H9 (cell line): ENCODE results near the gene EPHB2. TPM values are rescaled to one million over a fixed set of nuclear protein-coding genes. Genes with fewer than 3 reads are reported as not detected.

Experiments used
- DNase-seq: peaks from one replicate; pipeline ENCODE4 v3.0.0-alpha.2; 2017
- H2AFZ ChIP-seq: one replicate; pipeline ENCODE4 v1.6.1; 2013; ENCODE audit warnings: mild to moderate bottlenecking, low read length, control low read depth, moderate library complexity
- H2AK5ac ChIP-seq: 2 replicates; pipeline ENCODE4 v1.6.1; 2013; ENCODE audit warnings: low read length, control low read depth, mixed read lengths; ENCODE audit not compliant: insufficient read length
- H2BK120ac ChIP-seq: one replicate; pipeline ENCODE4 v1.6.1; 2013; ENCODE audit warnings: low read depth, mild to moderate bottlenecking, low read length, control low read depth, inconsistent platforms; ENCODE audit not compliant: poor library complexity, severe bottlenecking
- H2BK12ac ChIP-seq: 2 replicates; pipeline ENCODE4 v1.6.1; 2013; ENCODE audit warnings: low read length, control low read depth, mixed read lengths, low read depth; ENCODE audit not compliant: insufficient read length
- H2BK15ac ChIP-seq: 2 replicates; pipeline ENCODE4 v1.6.1; 2013; ENCODE audit warnings: low read depth, low read length, control low read depth
- H2BK20ac ChIP-seq: one replicate; pipeline ENCODE4 v1.6.1; 2013; ENCODE audit warnings: low read depth, mild to moderate bottlenecking, low read length, control low read depth, inconsistent platforms; ENCODE audit not compliant: poor library complexity, severe bottlenecking
- H2BK5ac ChIP-seq: 2 replicates; pipeline ENCODE4 v1.6.1; 2013; ENCODE audit warnings: low read length, control low read depth, mixed read lengths; ENCODE audit not compliant: insufficient read length
- H3K14ac ChIP-seq: 2 replicates; pipeline ENCODE4 v1.6.1; 2013; ENCODE audit warnings: low read length, control low read depth; ENCODE audit not compliant: insufficient read depth
- H3K18ac ChIP-seq: 2 replicates; pipeline ENCODE4 v1.6.1; 2013; ENCODE audit warnings: low read depth, mild to moderate bottlenecking, mixed read lengths, low read length, control low read depth; ENCODE audit not compliant: insufficient read length
- H3K23ac ChIP-seq: 2 replicates; pipeline ENCODE4 v1.6.1; 2013; ENCODE audit warnings: low read length, control low read depth, mixed read lengths, low read depth; ENCODE audit not compliant: insufficient read length
- H3K23me2 ChIP-seq: 2 replicates; pipeline ENCODE4 v1.6.1; 2013; ENCODE audit warnings: low read depth, mild to moderate bottlenecking, mixed read lengths, low read length, control low read depth; ENCODE audit not compliant: insufficient read length, poor library complexity, severe bottlenecking
- H3K27ac ChIP-seq: 2 replicates; pipeline ENCODE4 v1.5.1; 2013; ENCODE audit warnings: low read length, control low read depth, mixed read lengths, low read depth; ENCODE audit not compliant: insufficient read length
- H3K27me3 ChIP-seq: 2 replicates; pipeline ENCODE4 v1.6.1; 2013; ENCODE audit warnings: low read length, control low read depth, inconsistent platforms; ENCODE audit not compliant: insufficient read depth
- H3K4ac ChIP-seq: 2 replicates; pipeline ENCODE4 v1.6.1; 2013; ENCODE audit warnings: low read depth, mild to moderate bottlenecking, control low read depth, inconsistent platforms, low read length, moderate library complexity
- H3K4me1 ChIP-seq: 2 replicates; pipeline ENCODE4 v1.6.1; 2013; ENCODE audit warnings: low read length, control low read depth, inconsistent platforms; ENCODE audit not compliant: insufficient read depth
- H3K4me2 ChIP-seq: 2 replicates; pipeline ENCODE4 v1.6.1; 2013; ENCODE audit warnings: low read length, control low read depth, mixed read lengths; ENCODE audit not compliant: insufficient read length, insufficient read depth
- H3K56ac ChIP-seq: 2 replicates; pipeline ENCODE4 v1.6.1; 2013; ENCODE audit warnings: low read depth, mild to moderate bottlenecking, mixed read lengths, low read length, control low read depth; ENCODE audit not compliant: insufficient read length
- H3K79me1 ChIP-seq: 2 replicates; pipeline ENCODE4 v1.6.1; 2013; ENCODE audit warnings: low read depth, mild to moderate bottlenecking, moderate library complexity, low read length, control low read depth, inconsistent platforms; ENCODE audit not compliant: insufficient read depth, poor library complexity, severe bottlenecking
- H3K79me2 ChIP-seq: 2 replicates; pipeline ENCODE4 v1.6.1; 2013; ENCODE audit warnings: low read length, control low read depth, inconsistent platforms; ENCODE audit not compliant: insufficient read depth
- H3K9ac ChIP-seq: 2 replicates; pipeline ENCODE4 v1.6.1; 2013; ENCODE audit warnings: low read length, control low read depth, mixed read lengths; ENCODE audit not compliant: insufficient read length; ENCODE audit errors: extremely low read depth
- H3K9me3 ChIP-seq: one replicate; pipeline ENCODE4 v1.6.1; 2013; ENCODE audit warnings: low read depth, low read length, inconsistent platforms; ENCODE audit not compliant: control insufficient read depth
- H3T11ph ChIP-seq: one replicate; pipeline ENCODE4 v1.6.1; 2013; ENCODE audit warnings: mild to moderate bottlenecking, low read length, control low read depth, inconsistent platforms
- H4K20me1 ChIP-seq: one replicate; pipeline ENCODE4 v1.6.1; 2013; ENCODE audit not compliant: control insufficient read depth, insufficient read length, insufficient read depth
- H4K5ac ChIP-seq: 2 replicates; pipeline ENCODE4 v1.6.1; 2013; ENCODE audit warnings: low read depth, mild to moderate bottlenecking, mixed read lengths, low read length, control low read depth; ENCODE audit not compliant: insufficient read length
- H4K8ac ChIP-seq: replicated peaks from 2 replicates; pipeline ENCODE4 v1.6.1; 2013; ENCODE audit warnings: low read length, control low read depth, mixed read lengths, low read depth; ENCODE audit not compliant: insufficient read length
- H4K91ac ChIP-seq: 2 replicates; pipeline ENCODE4 v1.6.1; 2013; ENCODE audit warnings: low read depth, mild to moderate bottlenecking, moderate library complexity, mixed read lengths, low read length, control low read depth; ENCODE audit not compliant: insufficient read length
- H3K27ac Mint-ChIP-seq, 3 experiments: 2 replicates in 2 of 3; 3 replicates in 1 of 3; pipeline ENCODE4 v1.8.0; 2020 to 2021; ENCODE audit warnings: mixed read lengths in 3 of 3, mild to moderate bottlenecking in 1 of 3, moderate library complexity in 1 of 3
- H3K27me3 Mint-ChIP-seq: 2 replicates; pipeline ENCODE4 v1.8.0; 2021; ENCODE audit warnings: low read depth, mild to moderate bottlenecking, moderate library complexity, mixed read lengths
- H3K36me3 Mint-ChIP-seq, 3 experiments: 2 replicates in 2 of 3; 3 replicates in 1 of 3; pipeline ENCODE4 v1.8.0; 2020 to 2021; ENCODE audit warnings: low read depth in 3 of 3, mixed read lengths in 3 of 3; ENCODE audit not compliant: insufficient read depth in 1 of 3
- H3K4me1 Mint-ChIP-seq, 2 experiments: 2 replicates each; pipeline ENCODE4 v1.8.0; 2020; ENCODE audit warnings: mixed read lengths in 2 of 2
- H3K4me3 Mint-ChIP-seq, 2 experiments: 2 replicates in 1 of 2; 3 replicates in 1 of 2; pipeline ENCODE4 v1.8.0; 2020 to 2021; ENCODE audit warnings: mild to moderate bottlenecking in 2 of 2, mixed read lengths in 2 of 2, moderate library complexity in 1 of 2
- H3K9me3 Mint-ChIP-seq, 2 experiments: 2 replicates in 1 of 2; 3 replicates in 1 of 2; pipeline ENCODE4 v1.8.0; 2020; ENCODE audit warnings: mild to moderate bottlenecking in 2 of 2, mixed read lengths in 2 of 2, moderate library complexity in 1 of 2
- CTCF ChIP-seq: fragments of 200-600 bp; sonication (generic); conservative IDR thresholded peaks from 3 replicates; pipeline ENCODE4 v1.8.0; 2021; ENCODE audit warnings: antibody characterized with exemption, mild to moderate bottlenecking
- WGBS: extraction: QIAGEN DNeasy Blood & Tissue Kit; methylation state at CpG from one replicate; pipeline ENCODE4 v1.1.7; 2013; ENCODE audit warnings: missing lambda C conversion rate, low lambda C conversion rate, mixed read lengths; ENCODE audit not compliant: insufficient read length; ENCODE audit errors: extremely low coverage; 5-methylcytosine and 5-hydroxymethylcytosine counted together
- total RNA-seq: library from RNA; stranded (reverse); gene quantifications from 2 replicates; pipeline ENCODE4 v1.2.1, GENCODE V29; 2021

EPHB2 gene
- total RNA-seq, 1 experiment from 2014 or later = 9.5 TPM

GRCh38 chr1:22745669-22746585 is 35.3 kb downstream of the EPHB2 start:
- no peak overlapping the region for H3K27ac ChIP-seq
- no peak overlapping the region for H3K14ac ChIP-seq
- H3K36me3 Mint-ChIP-seq = no peaks in the 10 kb centered on the region
- H3K4me2 ChIP-seq = no peak overlapping the region
- no peak overlapping the region for H4K5ac ChIP-seq
- peaks cover 7 to 23% of the 10 kb centered on the region in 2 experiments for H3K4me1 Mint-ChIP-seq
- H3K4ac ChIP-seq = no peak overlapping the region
- H3T11ph ChIP-seq = no peak overlapping the region
- H3K4me1 ChIP-seq = no peaks in the 10 kb centered on the region
- no peak overlapping the region for H3K23ac ChIP-seq
- H3K27me3 Mint-ChIP-seq = peaks cover 2% of the 10 kb centered on the region; the same call in 1 of the 2 replicates
- no peak overlapping the region for H3K18ac ChIP-seq
- no peak overlapping the region for H2BK12ac ChIP-seq
- H3K27ac Mint-ChIP-seq = no peak overlapping the region; a peak in 1 of 7 replicates
- H3K56ac ChIP-seq = no peak overlapping the region
- H3K79me1 ChIP-seq = no peaks in the 10 kb centered on the region
- WGBS = no CpG with 5 or more reads among the region's 14 CpGs
- H2BK15ac ChIP-seq = no peak overlapping the region
- H3K9me3 ChIP-seq = no peaks in the 10 kb centered on the region
- no peak overlapping the region for H3K4me3 Mint-ChIP-seq
- H3K9me3 Mint-ChIP-seq = no peaks in the 10 kb centered on the region
- H2BK120ac ChIP-seq = no peak overlapping the region
- no peaks in the 10 kb centered on the region for H3K27me3 ChIP-seq
- H2AFZ ChIP-seq = no peak overlapping the region
- H3K23me2 ChIP-seq = no peaks in the 10 kb centered on the region
- DNase-seq = no peak
- no peaks in the 10 kb centered on the region for H3K79me2 ChIP-seq
- TF ChIP-seq CTCF = no peak
- no peak overlapping the region for H2BK5ac ChIP-seq
- H4K91ac ChIP-seq = no peak overlapping the region
- no peak overlapping the region for H3K9ac ChIP-seq
- no peak overlapping the region for H4K8ac ChIP-seq
- H2AK5ac ChIP-seq = no peak overlapping the region
- no peak overlapping the region for H2BK20ac ChIP-seq
- H4K20me1 ChIP-seq = no peaks in the 10 kb centered on the region
